Measurements from ENCODE around the gene IL1RAP.

IL1RAP gene

DNA sequence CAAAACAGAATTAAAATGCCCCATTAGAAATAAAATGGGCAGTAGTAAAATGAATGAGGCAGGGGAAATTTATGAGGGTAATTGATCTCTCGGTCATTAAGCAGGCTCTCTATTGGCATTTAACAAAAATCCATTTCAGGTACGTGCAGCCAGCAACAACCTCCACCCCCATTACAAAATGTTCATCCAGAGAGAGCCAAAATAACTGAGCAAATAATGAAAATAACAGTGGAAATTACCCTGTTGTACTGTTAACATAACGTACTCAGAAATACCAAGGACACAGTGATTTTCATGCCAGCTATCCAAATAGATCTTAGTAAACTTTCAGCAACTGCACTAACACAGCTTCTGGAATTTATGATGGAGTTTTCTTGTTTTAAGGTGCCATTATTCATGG lies 127.7 kb downstream of the IL1RAP start:
- TF ChIP-seq CTCF (IDR thresholded peaks at IDR 0.05; ENCODE audit: control insufficient read depth, extremely low read depth, insufficient read depth): no peak
- no peak overlapping the region for H3K4me3 ChIP-seq (ENCODE audit: low read depth, low read length)
- DNase-seq (ENCODE audit: low read depth): no peak

DNA sequence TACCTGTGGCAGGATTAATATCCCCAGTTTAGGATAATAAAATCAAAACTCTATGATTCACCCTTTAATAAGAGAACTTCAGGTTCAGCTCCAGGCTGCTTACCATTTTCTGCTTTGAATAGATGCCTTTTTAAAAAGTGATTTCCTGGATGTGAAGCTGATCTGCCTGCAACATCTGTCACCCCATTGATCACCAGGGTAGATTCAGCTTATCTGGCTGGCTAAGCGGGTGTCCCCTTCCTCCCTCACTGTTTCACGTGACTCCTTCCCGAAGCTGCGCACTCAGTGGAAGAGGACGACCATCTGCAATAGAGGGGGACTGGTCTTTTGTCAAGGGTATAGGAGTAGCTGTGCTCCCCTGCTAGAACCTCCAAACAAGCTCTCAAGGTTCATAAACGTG lies 128.1 kb downstream of the IL1RAP start:
- DNase-seq (ENCODE audit: low read depth): no peak
- no peak overlapping the region for H3K4me3 ChIP-seq (ENCODE audit: low read depth, low read length)
- TF ChIP-seq CTCF (IDR thresholded peaks at IDR 0.05; ENCODE audit: control insufficient read depth, extremely low read depth, insufficient read depth): no peak

DNA sequence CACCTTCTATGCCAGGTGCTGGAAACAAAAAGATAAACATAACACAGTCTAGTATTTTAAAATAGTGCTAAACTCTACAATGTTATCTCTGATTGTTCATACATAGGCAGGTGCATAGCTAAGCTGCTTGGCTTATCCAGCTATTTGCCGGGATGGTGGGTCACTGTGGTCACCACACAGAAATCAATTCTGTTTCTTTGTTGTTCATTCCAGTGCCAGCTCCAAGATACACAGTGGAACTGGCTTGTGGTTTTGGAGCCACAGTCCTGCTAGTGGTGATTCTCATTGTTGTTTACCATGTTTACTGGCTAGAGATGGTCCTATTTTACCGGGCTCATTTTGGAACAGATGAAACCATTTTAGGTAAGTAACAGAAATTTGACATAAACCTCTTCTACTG lies 130.2 kb downstream of the IL1RAP start:
- no peak for TF ChIP-seq CTCF (IDR thresholded peaks at IDR 0.05; ENCODE audit: control insufficient read depth, extremely low read depth, insufficient read depth)
- H3K4me3 ChIP-seq (ENCODE audit: low read depth, low read length): no peak overlapping the region
- DNase-seq (ENCODE audit: low read depth): no peak

DNA sequence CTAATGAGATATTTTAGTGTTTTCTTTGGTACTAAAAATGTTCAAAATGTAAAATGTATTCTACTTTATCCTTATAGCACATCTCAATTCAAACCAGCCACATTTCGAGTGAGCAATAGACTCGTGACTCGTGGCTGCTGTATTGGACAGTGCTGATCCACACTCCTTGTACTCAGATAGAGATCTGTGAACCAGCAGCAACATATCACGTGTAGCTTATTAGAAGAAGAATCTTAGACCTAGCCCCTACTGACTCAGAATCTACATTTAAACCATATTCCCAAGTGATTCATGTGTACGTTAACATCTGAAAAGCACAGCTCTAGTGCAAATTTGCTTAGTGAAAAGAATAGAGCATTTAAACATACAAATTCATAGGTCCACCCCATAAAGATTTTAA lies 130.9 kb downstream of the IL1RAP start:
- no peak for TF ChIP-seq CTCF (IDR thresholded peaks at IDR 0.05; ENCODE audit: control insufficient read depth, extremely low read depth, insufficient read depth)
- no peak for DNase-seq (ENCODE audit: low read depth)
- H3K4me3 ChIP-seq (ENCODE audit: low read depth, low read length): no peak overlapping the region

DNA sequence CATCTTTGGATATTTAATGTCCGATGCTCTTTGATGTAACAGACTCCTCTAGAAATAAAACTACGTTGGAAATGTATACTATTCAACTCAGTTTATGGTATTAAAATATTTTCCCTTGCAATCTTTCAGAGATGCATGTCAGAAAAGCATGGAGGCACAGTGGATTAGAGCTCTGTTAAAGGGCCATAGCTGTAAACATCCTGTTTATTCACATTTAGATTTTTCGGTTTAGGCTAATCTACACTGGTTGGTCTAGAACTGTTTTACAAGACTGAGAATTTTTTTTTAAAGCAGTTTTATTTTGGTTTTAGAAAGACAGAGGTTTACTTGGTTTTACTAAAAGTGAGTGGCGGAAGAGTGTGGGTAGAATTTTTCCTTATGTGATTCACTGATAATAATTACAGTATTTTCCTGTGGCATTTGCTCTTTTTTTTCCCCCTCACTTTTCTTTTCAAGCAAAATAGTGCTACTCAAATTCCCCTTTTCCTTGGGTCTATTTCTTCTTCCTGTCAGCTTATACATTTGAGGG lies 132.1 kb downstream of the IL1RAP start:
- DNase-seq (ENCODE audit: low read depth): no peak
- no peak for TF ChIP-seq CTCF (IDR thresholded peaks at IDR 0.05; ENCODE audit: control insufficient read depth, extremely low read depth, insufficient read depth)
- no peak overlapping the region for H3K4me3 ChIP-seq (ENCODE audit: low read depth, low read length)

- no peak overlapping the region for H3K4me3 ChIP-seq (ENCODE audit: low read depth, low read length)
- TF ChIP-seq CTCF (IDR thresholded peaks at IDR 0.05; ENCODE audit: control insufficient read depth, extremely low read depth, insufficient read depth): no peak
- no peak for DNase-seq (ENCODE audit: low read depth)
These were observed 133.1 kb downstream of the IL1RAP start for GRCh38 chr3:190646996-190647395.

DNA sequence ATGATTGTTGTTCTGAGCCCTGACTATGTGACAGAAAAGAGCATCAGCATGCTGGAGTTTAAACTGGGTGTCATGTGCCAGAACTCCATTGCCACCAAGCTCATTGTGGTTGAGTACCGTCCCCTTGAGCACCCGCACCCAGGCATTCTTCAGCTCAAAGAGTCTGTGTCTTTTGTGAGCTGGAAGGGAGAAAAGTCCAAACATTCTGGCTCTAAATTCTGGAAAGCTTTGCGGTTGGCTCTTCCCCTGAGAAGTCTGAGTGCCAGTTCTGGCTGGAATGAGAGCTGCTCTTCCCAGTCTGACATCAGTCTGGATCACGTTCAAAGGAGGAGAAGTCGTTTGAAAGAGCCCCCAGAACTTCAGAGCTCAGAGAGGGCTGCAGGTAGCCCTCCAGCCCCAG lies 142.0 kb downstream of the IL1RAP start:
- DNase-seq (ENCODE audit: low read depth): no peak
- no peak for TF ChIP-seq CTCF (IDR thresholded peaks at IDR 0.05; ENCODE audit: control insufficient read depth, extremely low read depth, insufficient read depth)
- H3K4me3 ChIP-seq (ENCODE audit: low read depth, low read length): no peak overlapping the region

Measured in LNCaP clone FGC (cell line).